HG03342 (cell line): ENCODE measurements around the gene OR14A2.
"Not testable (repeated sequence)": the region's sequence is repeated elsewhere in the genome, so short reads cannot be mapped to it uniquely, and the experiment has no call there.

ENCODE experiments used
- ATAC-seq: cut with Tn5 transposase; IDR thresholded peaks from one replicate; pipeline ENCODE4 v1.9.1; 2021; ENCODE audit warnings: mild to moderate bottlenecking, moderate library complexity; ENCODE audit not compliant: unreplicated experiment

The OR14A2 gene

GRCh38 chr1:247748041-247748440 lies at the start of gene OR14A2:
Gene OR14A2, minus strand, starts transcription at chr1:247748141.
- ATAC-seq: no peak

GRCh38 chr1:247797518-247797917 lies 49.6 kb upstream of the OR14A2 start:
- ATAC-seq: no peak

GRCh38 chr1:247769603-247770002 lies 21.7 kb upstream of the OR14A2 start:
- no peak for ATAC-seq

- ATAC-seq: no peak
Observed at GRCh38 chr1:247760456-247760855, 12.5 kb upstream of the OR14A2 start, which contains the start of gene OR1C1. Gene OR1C1, minus strand, starts transcription at chr1:247760556. Its CDS starts 2,150 bp downstream, at chr1:247758406.

GRCh38 chr1:247754311-247754710 lies 6.4 kb upstream of the OR14A2 start:
- not testable (repeated sequence) for ATAC-seq

GRCh38 chr1:247749870-247750269 lies 1.9 kb upstream of the OR14A2 start:
- ATAC-seq: no peak

GRCh38 chr1:247747616-247748015 lies 325 bp downstream of the OR14A2 start:
- no peak for ATAC-seq

- ATAC-seq: no peak
Observed at GRCh38 chr1:247746391-247746935, 1.5 kb downstream of the OR14A2 start.

- not testable (repeated sequence) for ATAC-seq
Observed at GRCh38 chr1:247742215-247742760, 5.7 kb downstream of the OR14A2 start.

GRCh38 chr1:247741756-247742155 lies 6.2 kb downstream of the OR14A2 start:
- no peak for ATAC-seq

- no peak for ATAC-seq
Observed at GRCh38 chr1:247740721-247741120, 7.2 kb downstream of the OR14A2 start.

- ATAC-seq: no peak
Observed at GRCh38 chr1:247738315-247738714, 9.6 kb downstream of the OR14A2 start, which contains the start of gene OR14K1. Gene OR14K1, plus strand, starts transcription at chr1:247738615. Its CDS starts 0 bp downstream, at chr1:247738615.

GRCh38 chr1:247721222-247721621 lies 26.7 kb downstream of the OR14A2 start:
- ATAC-seq: no peak

- ATAC-seq: no peak
Observed at GRCh38 chr1:247716546-247716945, 31.4 kb downstream of the OR14A2 start, which contains the start of gene OR6F1. Gene OR6F1, minus strand, starts transcription at chr1:247716646. Its CDS starts 3,891 bp downstream, at chr1:247712755.

- no peak for ATAC-seq
Observed at GRCh38 chr1:247713753-247714152, 34.2 kb downstream of the OR14A2 start.

GRCh38 chr1:247710681-247711080 lies 37.3 kb downstream of the OR14A2 start:
- not testable (repeated sequence) for ATAC-seq

- no peak for ATAC-seq
Observed at GRCh38 chr1:247701338-247701737, 46.6 kb downstream of the OR14A2 start.

- ATAC-seq: peak; percentile 98
Observed at GRCh38 chr1:247681288-247681897, 66.5 kb downstream of the OR14A2 start.

- no peak for ATAC-seq
Observed at GRCh38 chr1:247680171-247680570, 67.8 kb downstream of the OR14A2 start.

- no peak for ATAC-seq
Observed at GRCh38 chr1:247679639-247680038, 68.3 kb downstream of the OR14A2 start, which contains the start of gene OR13G1. Gene OR13G1, minus strand, starts transcription at chr1:247679739. Its CDS starts 6,698 bp downstream, at chr1:247673041.
